Neuronal stem cell (in vitro differentiated cells): ENCODE data around the gene CES3.

Experiments
- DNase-seq: peaks from one replicate; pipeline ENCODE4 v3.0.0-alpha.2; 2013; ENCODE audit warnings: low spot score
- H2AFZ ChIP-seq: one replicate; pipeline ENCODE4 v1.6.1; 2013; ENCODE audit warnings: mild to moderate bottlenecking, low read length, inconsistent platforms
- H2AK5ac ChIP-seq: 2 replicates; pipeline ENCODE4 v1.6.1; 2013; ENCODE audit warnings: low read depth, mild to moderate bottlenecking, inconsistent platforms, low read length, moderate library complexity, mixed read lengths
- H2BK120ac ChIP-seq: 2 replicates; pipeline ENCODE4 v1.6.1; 2013; ENCODE audit warnings: low read depth, mild to moderate bottlenecking, inconsistent platforms, low read length, moderate library complexity, mixed read lengths
- H2BK12ac ChIP-seq: one replicate; pipeline ENCODE4 v1.6.1; 2013; ENCODE audit warnings: low read length, inconsistent platforms
- H2BK15ac ChIP-seq: 2 replicates; pipeline ENCODE4 v1.6.1; 2013; ENCODE audit warnings: mild to moderate bottlenecking, low read length, inconsistent platforms, mixed read lengths
- H2BK5ac ChIP-seq: one replicate; pipeline ENCODE4 v1.6.1; 2013; ENCODE audit warnings: inconsistent platforms, mild to moderate bottlenecking, low read length, moderate library complexity
- H3K14ac ChIP-seq: one replicate; pipeline ENCODE4 v1.6.1; 2013; ENCODE audit warnings: low read length, inconsistent platforms
- H3K18ac ChIP-seq: 2 replicates; pipeline ENCODE4 v1.6.1; 2013; ENCODE audit warnings: low read length, inconsistent platforms
- H3K23ac ChIP-seq: 2 replicates; pipeline ENCODE4 v1.6.1; 2013; ENCODE audit warnings: low read depth, mild to moderate bottlenecking, mixed read lengths, low read length, inconsistent platforms; ENCODE audit not compliant: poor library complexity
- H3K27ac ChIP-seq: replicated peaks from 3 replicates; pipeline ENCODE4 v1.5.1; 2013; ENCODE audit warnings: low read length, inconsistent platforms
- H3K27me3 ChIP-seq, 3 experiments: 2 replicates each; pipeline ENCODE4 v1.6.1; 2013; ENCODE audit warnings: low read length in 3 of 3, mild to moderate bottlenecking in 2 of 3, inconsistent platforms in 1 of 3, low read depth in 1 of 3, mixed read lengths in 1 of 3, moderate library complexity in 1 of 3; ENCODE audit not compliant: control insufficient read depth in 3 of 3, insufficient read depth in 3 of 3
- H3K36me3 ChIP-seq, 2 donors: replicated peaks in 1 of 2; 2 replicates each; pipeline ENCODE4 v1.6.1; 2013; ENCODE audit warnings: low read length in 2 of 2; ENCODE audit not compliant: control insufficient read depth in 2 of 2, insufficient read depth in 2 of 2
- H3K4ac ChIP-seq: 2 replicates; pipeline ENCODE4 v1.6.1; 2013; ENCODE audit warnings: inconsistent platforms, mild to moderate bottlenecking, low read length, moderate library complexity
- H3K4me1 ChIP-seq, 2 donors: 1 replicate in 1 of 2; 2 replicates in 1 of 2; pipeline ENCODE4 v1.6.1; 2013; ENCODE audit warnings: low read length in 2 of 2, low read depth in 1 of 2; ENCODE audit not compliant: control insufficient read depth in 2 of 2, insufficient read depth in 1 of 2
- H3K4me2 ChIP-seq: one replicate; pipeline ENCODE4 v1.6.1; 2013; ENCODE audit warnings: mild to moderate bottlenecking, low read length, inconsistent platforms; ENCODE audit not compliant: insufficient read depth, poor library complexity, severe bottlenecking
- H3K4me3 ChIP-seq, 2 donors: 2 replicates each; pipeline ENCODE4 v1.5.1; 2013; ENCODE audit warnings: low read length in 2 of 2, mild to moderate bottlenecking in 2 of 2, inconsistent platforms in 1 of 2, moderate library complexity in 1 of 2
- H3K79me1 ChIP-seq: one replicate; pipeline ENCODE4 v1.6.1; 2013; ENCODE audit warnings: low read depth, mild to moderate bottlenecking, inconsistent platforms, low read length, moderate library complexity
- H3K9ac ChIP-seq: one replicate; pipeline ENCODE4 v1.6.1; 2013; ENCODE audit warnings: mild to moderate bottlenecking, low read depth, low read length, inconsistent platforms; ENCODE audit not compliant: poor library complexity
- H3K9me3 ChIP-seq, 2 donors: replicated peaks in 1 of 2; 2 replicates each; pipeline versions ENCODE3 to v1.6.1; 2013; ENCODE audit warnings: low read length in 2 of 2, mild to moderate bottlenecking in 2 of 2, inconsistent platforms in 1 of 2, low read depth in 1 of 2, mixed read lengths in 1 of 2, moderate library complexity in 1 of 2; ENCODE audit not compliant: control insufficient read depth in 2 of 2, insufficient read depth in 1 of 2
- H4K8ac ChIP-seq: one replicate; pipeline ENCODE4 v1.6.1; 2013; ENCODE audit warnings: low read depth, mild to moderate bottlenecking, inconsistent platforms, low read length, moderate library complexity
- H4K91ac ChIP-seq: one replicate; pipeline ENCODE4 v1.6.1; 2013; ENCODE audit warnings: low read length, low read depth, mild to moderate bottlenecking, inconsistent platforms; ENCODE audit not compliant: poor library complexity
- WGBS, 2 donors: extraction: QIAGEN DNeasy Blood & Tissue Kit; methylation state at CpG; one replicate each; pipeline ENCODE4 v1.1.7; 2013; ENCODE audit warnings: missing lambda C conversion rate in 2 of 2, mixed read lengths in 1 of 2; ENCODE audit not compliant: insufficient read length in 2 of 2, insufficient replicate concordance in 1 of 2; ENCODE audit errors: extremely low coverage in 2 of 2; 5-methylcytosine and 5-hydroxymethylcytosine counted together

The CES3 gene

DNA sequence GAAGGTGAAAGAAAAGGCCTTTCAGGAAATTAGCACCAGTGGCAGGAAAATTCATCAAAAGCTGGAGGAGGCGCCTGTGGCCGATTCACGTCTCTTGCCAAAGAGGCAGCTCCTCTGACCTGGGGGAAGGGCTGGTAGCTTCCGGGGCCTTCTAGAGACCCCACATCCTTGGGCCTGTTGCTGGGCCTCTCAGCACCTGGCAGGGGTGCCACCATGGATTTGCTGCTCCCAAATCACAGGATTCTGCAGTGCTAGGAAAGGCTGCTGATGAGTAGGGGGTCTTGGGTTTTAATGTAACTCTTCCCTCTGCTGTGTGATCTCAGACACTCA lies 56.3 kb downstream of the CES3 start:
- H3K9me3 ChIP-seq = no peaks in the 10 kb centered on the region

DNA sequence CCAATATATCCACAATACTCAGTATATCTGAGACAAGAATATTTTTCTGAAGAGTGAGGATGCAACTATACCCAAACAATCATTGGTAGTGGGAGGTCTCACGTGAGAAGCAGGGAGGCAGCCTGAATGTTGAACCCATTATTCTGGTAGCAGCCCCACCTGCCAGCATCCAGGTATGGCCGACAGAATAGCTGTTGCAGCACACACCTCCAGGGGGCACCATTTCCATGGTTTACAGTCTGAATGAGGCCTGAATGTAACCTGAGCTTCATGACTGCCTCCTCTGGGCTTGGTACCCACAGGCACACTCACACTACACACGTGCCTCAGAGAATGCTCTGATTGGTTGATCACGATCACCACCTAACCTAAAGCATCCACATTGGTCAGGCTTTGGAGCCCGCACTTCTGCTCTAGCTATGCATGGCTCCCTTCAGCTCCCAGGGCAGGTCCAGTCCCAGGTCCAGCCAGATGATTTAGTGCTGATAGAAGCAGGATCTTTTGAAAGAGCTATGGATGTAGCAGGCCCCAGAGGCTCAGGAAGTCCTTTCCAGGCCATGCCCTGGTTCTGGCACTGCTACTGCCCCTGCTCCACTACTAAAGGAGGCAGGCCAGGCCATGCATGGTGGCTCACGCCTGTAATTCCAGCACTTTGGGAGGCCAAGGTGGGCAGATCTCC lies 56.9 kb downstream of the CES3 start:
- Histone ChIP-seq H2BK12ac (no peak overlapping the region), H3K4me2 (no peak overlapping the region), H3K27me3 (peaks cover 13 to 46% (median 31%) of the 10 kb centered on the region in 3 experiments), H2BK5ac (no peak overlapping the region), H3K14ac (no peak overlapping the region), H3K9ac (no peak overlapping the region), H3K4ac (no peak overlapping the region), H2AFZ (peak overlapping the region; percentile 66), H3K23ac (no peak overlapping the region), H3K18ac (peak overlapping the region; percentile 75), H4K91ac (no peak overlapping the region), H4K8ac (peak overlapping the region; percentile 93), H2AK5ac (peak overlapping the region; percentile 40), H2BK120ac (no peak overlapping the region), H2BK15ac (no peak overlapping the region), H3K4me1 (peaks cover 6 to 10% of the 10 kb centered on the region in 2 donors), H3K27ac (no peak overlapping the region), H3K4me3 (no peak overlapping the region), H3K9me3 (no peaks in the 10 kb centered on the region), H3K36me3 (no peaks in the 10 kb centered on the region), H3K79me1 (no peaks in the 10 kb centered on the region)
- peak; percentile 82 for DNase-seq
- WGBS, 2 donors = no CpG with 5 or more reads among the region's 6 CpGs

More for the DNA sequence above, 56.3 kb downstream of the CES3 start:
- no peak overlapping the region for H3K23ac ChIP-seq
- WGBS, 2 donors = no CpG with 5 or more reads among the region's 4 CpGs
- no peak overlapping the region for H4K8ac ChIP-seq
- no peak overlapping the region for H3K18ac ChIP-seq
- peak overlapping the region; percentile 75 for H2BK15ac ChIP-seq
- peaks cover 13 to 52% (median 32%) of the 10 kb centered on the region in 3 experiments for H3K27me3 ChIP-seq
- H3K14ac ChIP-seq = no peak overlapping the region
- H2BK120ac ChIP-seq = peak overlapping the region; percentile 9
- H3K4ac ChIP-seq = no peak overlapping the region
- H3K36me3 ChIP-seq = no peaks in the 10 kb centered on the region
- H4K91ac ChIP-seq = no peak overlapping the region
- H3K9ac ChIP-seq = no peak overlapping the region
- no peaks in the 10 kb centered on the region for H3K79me1 ChIP-seq
- peak overlapping the region; percentile 88 for H2BK5ac ChIP-seq
- no peak overlapping the region for H3K27ac ChIP-seq
- H3K4me1 ChIP-seq = peaks cover 6 to 10% of the 10 kb centered on the region in 2 donors
- H2AFZ ChIP-seq = no peak overlapping the region
- H3K4me3 ChIP-seq = no peak overlapping the region
- peak overlapping the region; percentile 40 for H2AK5ac ChIP-seq
- no peak overlapping the region for H2BK12ac ChIP-seq
- H3K4me2 ChIP-seq = no peak overlapping the region
- DNase-seq = no peak

DNA sequence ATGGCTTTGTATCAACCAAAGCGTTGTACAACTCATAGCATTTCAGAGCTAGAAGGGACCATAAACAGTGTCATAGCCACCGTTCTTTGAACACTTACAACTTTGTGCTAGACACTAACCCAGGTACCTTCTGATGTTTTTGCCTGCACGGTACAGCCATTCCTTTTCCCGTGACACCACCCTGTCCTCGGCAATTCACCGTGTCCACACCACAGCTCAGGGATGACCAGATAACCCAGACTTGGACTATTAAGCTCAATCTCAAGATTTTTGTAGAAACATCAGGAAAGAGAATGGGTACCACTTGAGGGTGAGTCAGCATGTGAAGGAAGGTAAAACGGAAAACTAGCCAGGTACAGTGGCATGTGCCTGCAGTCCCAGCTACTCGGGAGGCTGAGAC lies 58.1 kb downstream of the CES3 start:
- H3K4me3 ChIP-seq = no peak overlapping the region
- peaks cover 2 to 5% of the 10 kb centered on the region in 2 donors for H3K4me1 ChIP-seq
- H3K23ac ChIP-seq = no peak overlapping the region
- H3K18ac ChIP-seq = no peak overlapping the region
- no peak overlapping the region for H4K8ac ChIP-seq
- no peak overlapping the region for H2AK5ac ChIP-seq
- WGBS, 2 donors = no CpG with 5 or more reads among the region's 8 CpGs
- DNase-seq = no peak
- no peak overlapping the region for H3K4ac ChIP-seq
- no peak overlapping the region for H2BK120ac ChIP-seq
- no peak overlapping the region for H2BK5ac ChIP-seq
- H3K36me3 ChIP-seq = no peaks in the 10 kb centered on the region
- H2BK15ac ChIP-seq = no peak overlapping the region
- H3K14ac ChIP-seq = no peak overlapping the region
- no peak overlapping the region for H2AFZ ChIP-seq
- H3K79me1 ChIP-seq = no peaks in the 10 kb centered on the region
- H3K9ac ChIP-seq = no peak overlapping the region
- H3K4me2 ChIP-seq = no peak overlapping the region
- H2BK12ac ChIP-seq = no peak overlapping the region
- H3K27me3 ChIP-seq = peaks cover 6 to 35% (median 19%) of the 10 kb centered on the region in 3 experiments
- no peaks in the 10 kb centered on the region for H3K9me3 ChIP-seq
- H3K27ac ChIP-seq = no peak overlapping the region
- no peak overlapping the region for H4K91ac ChIP-seq

DNA sequence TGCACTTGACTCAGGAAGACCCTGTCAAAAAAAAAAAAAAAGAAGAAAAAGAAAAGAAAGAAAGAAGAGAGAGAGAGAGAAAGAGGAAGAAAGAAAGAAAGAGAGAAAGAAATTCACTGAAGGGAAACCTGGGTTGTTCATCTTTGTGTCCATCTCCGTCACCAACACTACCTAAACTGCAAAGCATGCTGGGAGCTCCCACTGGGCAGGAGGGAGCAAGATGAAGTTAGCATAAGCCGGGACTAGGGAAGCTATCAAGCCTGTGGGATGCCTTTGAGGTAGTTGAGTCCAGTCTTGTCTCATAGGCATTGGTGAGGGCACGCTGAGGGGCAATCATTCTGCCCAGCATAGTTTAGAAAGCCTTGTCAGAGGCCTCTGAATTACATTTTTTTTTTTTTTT lies 60.3 kb downstream of the CES3 start:
- Histone ChIP-seq H2BK5ac (no peak overlapping the region), H3K36me3 (no peaks in the 10 kb centered on the region), H3K27ac (no peak overlapping the region), H3K4me2 (no peak overlapping the region), H3K4me1 (peaks cover 0 to 3% of the 10 kb centered on the region in 2 donors), H3K79me1 (no peaks in the 10 kb centered on the region), H2BK12ac (no peak overlapping the region), H3K9me3 (no peaks in the 10 kb centered on the region), H4K91ac (no peak overlapping the region), H2BK120ac (no peak overlapping the region), H3K4ac (no peak overlapping the region), H3K18ac (no peak overlapping the region), H3K27me3 (peaks cover 0 to 14% (median under 1%) of the 10 kb centered on the region in 3 experiments), H3K9ac (no peak overlapping the region), H2BK15ac (no peak overlapping the region), H2AK5ac (no peak overlapping the region), H3K4me3 (no peak overlapping the region), H3K14ac (no peak overlapping the region), H4K8ac (no peak overlapping the region), H3K23ac (no peak overlapping the region), H2AFZ (peak overlapping the region; percentile 50)
- no peak for DNase-seq
- no CpG with 5 or more reads among the region's 3 CpGs for whole genome bisulfite sequencing, 2 donors
